Naive B cell (primary cell): Measurements from ENCODE around the gene SH3BGR. TPM values are rescaled to one million over a fixed set of nuclear protein-coding genes. Genes with fewer than 3 reads are reported as not detected.
"Not testable (repeated sequence)": the region's sequence is repeated elsewhere in the genome, so short reads cannot be mapped to it uniquely, and the experiment has no call there.

ENCODE experiments used
- ATAC-seq, 2 donors: fragments of 150-1000 bp; cut with Tn5 transposase; 2 replicates each; pipeline ENCODE4 v1.10.0; 2021; ENCODE audit warnings: low read depth in 2 of 2, mild to moderate bottlenecking in 2 of 2, moderate library complexity in 2 of 2
- DNase-seq: peaks from one replicate; pipeline ENCODE4 v3.0.0; 2022
- H3K27ac Mint-ChIP-seq, 6 donors: one replicate each; pipeline ENCODE4 v1.8.0; 2020 to 2022; ENCODE audit warnings: mild to moderate bottlenecking in 6 of 6, mixed read lengths in 6 of 6, moderate library complexity in 5 of 6, inconsistent platforms in 2 of 6
- H3K27me3 Mint-ChIP-seq, 3 donors: one replicate each; pipeline ENCODE4 v1.8.0; 2021 to 2022; ENCODE audit warnings: mixed read lengths in 3 of 3, mild to moderate bottlenecking in 1 of 3
- H3K36me3 Mint-ChIP-seq, 2 donors: one replicate each; pipeline ENCODE4 v1.8.0; 2020 to 2022; ENCODE audit warnings: mixed read lengths in 2 of 2, inconsistent platforms in 1 of 2, mild to moderate bottlenecking in 1 of 2
- H3K4me1 Mint-ChIP-seq, 3 donors: one replicate each; pipeline ENCODE4 v1.8.0; 2020 to 2022; ENCODE audit warnings: mixed read lengths in 3 of 3, inconsistent platforms in 1 of 3, mild to moderate bottlenecking in 1 of 3, moderate library complexity in 1 of 3
- H3K4me3 Mint-ChIP-seq, 8 donors: one replicate each; pipeline ENCODE4 v1.8.0; 2020 to 2022; ENCODE audit warnings: mild to moderate bottlenecking in 8 of 8, mixed read lengths in 8 of 8, moderate library complexity in 8 of 8, inconsistent platforms in 2 of 8
- H3K9me3 Mint-ChIP-seq, 7 donors: one replicate each; pipeline ENCODE4 v1.8.0; 2020 to 2022; ENCODE audit warnings: mixed read lengths in 7 of 7, mild to moderate bottlenecking in 5 of 7, inconsistent platforms in 2 of 7, moderate library complexity in 1 of 7
- polyA plus RNA-seq, 6 donors: library from polyadenylated mRNA; unstranded; fragments of 300-500 nt; fragmentation: Illumina TruSeq; gene quantifications; one replicate each; pipeline ENCODE4 v1.2.3, GENCODE V29; 2021; ENCODE audit warnings: low read depth in 6 of 6

Gene SH3BGR
- 1 to 10 TPM in 3 of 6 donors, under 1 TPM in 1, not detected in 2; 0.86 to 2.5 (median 1.6) TPM for polyA plus RNA-seq

DNA sequence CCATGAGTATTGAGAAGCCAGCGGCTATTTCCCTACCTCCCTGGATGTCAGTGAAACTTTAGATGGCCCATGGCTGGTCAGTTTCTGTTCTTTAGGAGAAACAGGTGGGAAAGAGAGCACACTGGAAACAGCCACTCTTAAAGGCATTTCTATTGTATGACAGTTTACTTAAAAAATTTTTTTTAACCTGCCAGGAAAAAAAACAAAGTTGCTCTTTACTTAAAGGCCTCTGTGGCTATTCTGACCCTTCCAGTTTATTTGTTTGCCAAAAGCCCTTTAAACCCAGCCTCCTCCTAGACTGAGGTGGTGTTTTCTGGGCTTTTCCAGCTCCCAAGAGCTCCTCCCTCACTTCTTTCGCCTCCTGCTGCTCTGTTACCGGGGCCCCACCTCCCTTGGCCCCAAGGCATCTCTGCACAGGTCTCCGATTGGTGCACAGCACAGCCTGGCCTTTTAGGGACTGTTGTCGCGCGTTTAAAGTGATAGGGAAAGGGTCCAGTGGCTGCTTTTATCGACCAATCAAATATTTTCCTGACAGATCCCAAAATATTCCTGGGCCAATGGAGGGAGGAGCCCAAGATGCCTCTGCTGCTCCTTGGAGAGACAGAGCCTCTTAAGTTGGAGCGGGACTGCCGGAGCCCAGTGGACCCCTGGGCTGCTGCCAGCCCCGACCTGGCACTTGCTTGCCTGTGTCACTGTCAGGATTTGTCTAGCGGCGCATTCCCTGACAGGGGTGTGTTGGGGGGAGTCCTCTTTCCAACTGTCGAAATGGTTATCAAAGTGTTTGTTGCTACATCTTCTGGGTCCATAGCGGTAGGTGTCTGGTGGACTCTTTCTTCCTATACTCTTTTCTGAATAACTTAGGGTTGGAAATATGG lies at the start of gene SH3BGR:
Gene SH3BGR (plus strand): TSS at position 639 of the 875 bp plus-strand sequence. CDS start 127 bp downstream, at position 766.
- Mint-ChIP-seq H3K9me3 (no peaks in the 10 kb centered on the region), H3K36me3 (no peaks in the 10 kb centered on the region), H3K4me3 (no peak within 1 kb of the TSS), H3K27ac (no peak within 1 kb of the TSS), H3K27me3 (peaks cover 0 to 39% (median 37%) of the 10 kb centered on the region in 3 donors), H3K4me1 (no peaks in the 10 kb centered on the region)
- DNase-seq (no peak), ATAC-seq (no peak)

DNA sequence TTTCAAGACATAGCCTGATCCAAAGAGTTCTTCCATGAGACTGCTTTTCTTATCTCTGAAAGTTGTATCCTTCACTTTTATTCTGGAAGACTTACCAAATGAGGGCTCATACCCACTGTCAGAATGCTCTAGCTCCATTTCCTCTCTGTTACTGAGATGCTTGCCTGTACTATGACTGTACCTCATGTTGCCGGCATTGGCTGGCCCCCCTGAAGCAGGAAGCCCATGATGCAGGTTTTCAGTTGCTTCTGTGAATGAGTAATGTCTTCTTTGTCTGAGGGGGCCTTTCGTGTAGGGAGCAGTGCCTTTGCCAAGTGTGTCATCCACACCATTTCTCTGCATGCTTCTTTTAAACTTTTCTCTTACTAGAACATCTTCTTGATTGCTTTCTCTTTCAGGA lies 45.7 kb upstream of the SH3BGR start:
- Mint-ChIP-seq H3K4me1 (no peaks in the 10 kb centered on the region), H3K4me3 (no peak overlapping the region), H3K9me3 (peaks cover 1 to 9% (median 6%) of the 10 kb centered on the region in 7 donors), H3K27ac (no peak overlapping the region), H3K27me3 (no peaks in the 10 kb centered on the region), H3K36me3 (peaks cover 11 to 18% of the 10 kb centered on the region in 2 donors)
- ATAC-seq (no peak), DNase-seq (no peak)

DNA sequence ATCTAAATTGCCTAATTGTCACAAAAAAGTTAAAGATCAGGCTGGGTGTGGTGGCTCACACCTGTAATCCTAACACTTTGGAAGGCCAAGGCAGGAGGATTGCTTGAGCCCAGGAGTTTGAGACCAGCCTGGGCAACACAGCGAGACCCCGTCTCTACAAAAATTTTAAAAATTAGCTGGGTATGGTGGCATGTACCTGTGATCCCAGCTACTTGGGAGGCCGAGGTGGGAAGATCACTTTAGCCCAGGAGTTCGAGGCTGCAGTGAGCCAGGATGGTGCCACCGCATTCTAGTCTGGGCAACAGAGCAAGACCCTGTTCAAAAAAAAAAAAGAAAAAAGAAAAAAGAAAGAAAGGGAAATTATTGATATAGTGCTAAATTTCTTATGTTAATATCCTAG lies 32.6 kb upstream of the SH3BGR start:
- not testable (repeated sequence) for DNase-seq, H3K27me3 Mint-ChIP-seq, H3K4me1 Mint-ChIP-seq, H3K9me3 Mint-ChIP-seq, H3K27ac Mint-ChIP-seq, H3K36me3 Mint-ChIP-seq, ATAC-seq
- peak overlapping the region in 1 of 8 donors; percentile 65 for H3K4me3 Mint-ChIP-seq

GRCh38 chr21:39422527-39423241 lies 29.1 kb upstream of the SH3BGR start:
- peaks cover 0 to 5% (median 0%) of the 10 kb centered on the region in 3 donors for H3K4me1 Mint-ChIP-seq
- no peak overlapping the region for H3K4me3 Mint-ChIP-seq
- H3K27ac Mint-ChIP-seq = no peak overlapping the region
- H3K36me3 Mint-ChIP-seq = no peaks in the 10 kb centered on the region
- no peaks in the 10 kb centered on the region for H3K27me3 Mint-ChIP-seq
- ATAC-seq (no peak), DNase-seq (no peak)
- H3K9me3 Mint-ChIP-seq = no peaks in the 10 kb centered on the region

- Mint-ChIP-seq H3K9me3 (no peaks in the 10 kb centered on the region), H3K4me3 (no peak overlapping the region), H3K27ac (no peak overlapping the region), H3K36me3 (no peaks in the 10 kb centered on the region), H3K27me3 (peaks cover 0 to 13% (median 5%) of the 10 kb centered on the region in 3 donors), H3K4me1 (peaks cover 0 to 5% (median 4%) of the 10 kb centered on the region in 3 donors)
- DNase-seq = no peak
- ATAC-seq = no peak
Observed at GRCh38 chr21:39429445-39429844, 22.3 kb upstream of the SH3BGR start.

DNA sequence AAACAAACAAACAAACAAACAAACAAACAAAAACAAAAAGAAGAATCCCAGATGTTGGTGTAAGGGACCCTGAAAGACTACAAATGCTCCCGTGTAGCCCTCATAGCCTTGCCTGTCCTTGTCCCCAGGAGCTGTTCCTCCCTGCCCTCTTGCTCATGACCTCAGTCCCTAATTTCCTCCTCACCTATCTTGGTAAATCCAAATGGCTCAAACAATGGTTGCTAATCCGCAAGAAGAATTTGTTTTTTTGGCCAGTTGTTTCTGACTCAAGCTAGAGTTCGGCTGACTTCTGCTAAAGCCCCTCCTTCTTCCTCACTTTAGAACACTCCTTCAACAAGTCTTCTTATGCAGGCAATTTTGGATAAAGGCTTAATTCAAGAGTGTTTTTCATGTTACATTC lies 21.8 kb upstream of the SH3BGR start:
- H3K4me1 Mint-ChIP-seq = peaks cover 0 to 5% (median 4%) of the 10 kb centered on the region in 3 donors
- no peaks in the 10 kb centered on the region for H3K36me3 Mint-ChIP-seq
- H3K27me3 Mint-ChIP-seq = peaks cover 0 to 13% (median 5%) of the 10 kb centered on the region in 3 donors
- H3K27ac Mint-ChIP-seq = peak overlapping the region in 1 of 6 donors; percentile 20
- no peaks in the 10 kb centered on the region for H3K9me3 Mint-ChIP-seq
- ATAC-seq = no peak
- DNase-seq = no peak
- H3K4me3 Mint-ChIP-seq = no peak overlapping the region

GRCh38 chr21:39430457-39430856 lies 21.3 kb upstream of the SH3BGR start:
- ATAC-seq = no peak
- DNase-seq = no peak
- Mint-ChIP-seq H3K4me3 (no peak overlapping the region), H3K27me3 (peaks cover 0 to 13% (median 5%) of the 10 kb centered on the region in 3 donors), H3K4me1 (peaks cover 0 to 5% (median 4%) of the 10 kb centered on the region in 3 donors), H3K9me3 (no peaks in the 10 kb centered on the region), H3K27ac (peak overlapping the region in 2 of 6 donors; percentile 20 to 37), H3K36me3 (no peaks in the 10 kb centered on the region)

GRCh38 chr21:39430954-39431353 lies 20.8 kb upstream of the SH3BGR start:
- ATAC-seq = no peak
- DNase-seq = no peak
- Mint-ChIP-seq H3K4me1 (peaks cover 0 to 5% (median 4%) of the 10 kb centered on the region in 3 donors), H3K4me3 (no peak overlapping the region), H3K36me3 (no peaks in the 10 kb centered on the region), H3K9me3 (no peaks in the 10 kb centered on the region), H3K27ac (peak overlapping the region in 1 of 6 donors; percentile 37), H3K27me3 (peaks cover 0 to 13% (median 5%) of the 10 kb centered on the region in 3 donors)

DNA sequence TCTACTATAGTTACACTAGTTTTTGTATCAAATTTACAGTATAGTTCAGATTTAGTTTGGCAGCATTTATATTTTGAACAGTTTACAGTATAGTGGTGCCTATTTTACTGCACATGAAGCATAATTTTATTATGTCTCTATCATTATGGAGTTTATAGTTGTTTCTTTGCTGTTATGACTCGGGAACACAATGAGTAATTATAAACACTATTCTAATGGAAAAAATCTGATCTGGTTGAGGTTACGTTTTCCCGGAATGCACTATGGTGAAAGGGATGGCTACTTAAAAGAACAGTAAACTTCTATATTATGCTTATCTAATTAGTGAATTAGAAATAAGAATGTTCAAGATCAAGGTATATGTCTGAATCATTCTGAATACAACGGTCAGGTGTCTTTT lies 16.8 kb upstream of the SH3BGR start:
- Mint-ChIP-seq H3K4me1 (no peaks in the 10 kb centered on the region), H3K9me3 (peaks cover 0 to 8% (median 0%) of the 10 kb centered on the region in 7 donors), H3K27ac (no peak overlapping the region), H3K27me3 (peaks cover 5 to 26% (median 11%) of the 10 kb centered on the region in 3 donors), H3K36me3 (peaks cover 0 to 7% of the 10 kb centered on the region in 2 donors), H3K4me3 (no peak overlapping the region)
- ATAC-seq (no peak), DNase-seq (no peak)

DNA sequence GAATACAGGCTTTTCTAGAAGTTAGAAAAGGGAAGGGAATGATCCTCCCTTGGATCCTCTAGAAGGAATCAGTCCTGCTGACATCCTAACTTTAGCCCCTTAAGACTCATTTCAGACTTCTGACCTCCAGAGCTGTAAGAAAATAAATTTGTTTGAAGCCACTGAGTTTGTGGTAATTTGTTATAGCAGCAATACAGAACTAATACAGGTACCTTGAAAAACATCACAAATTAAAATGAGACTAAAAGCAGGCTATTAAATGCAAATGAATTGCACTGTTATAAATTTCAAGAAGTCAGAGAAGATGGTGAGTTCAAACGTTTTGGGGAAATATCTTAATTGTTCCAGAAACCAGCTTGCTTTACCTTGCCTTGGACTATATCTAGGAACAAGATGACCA lies 12.5 kb upstream of the SH3BGR start:
- Mint-ChIP-seq H3K9me3 (peaks cover 0 to 8% (median 0%) of the 10 kb centered on the region in 7 donors), H3K27me3 (peaks cover 0 to 35% (median 30%) of the 10 kb centered on the region in 3 donors), H3K27ac (no peak overlapping the region), H3K4me3 (no peak overlapping the region), H3K36me3 (peaks cover 0 to 7% of the 10 kb centered on the region in 2 donors), H3K4me1 (peaks cover 0 to 3% (median under 1%) of the 10 kb centered on the region in 3 donors)
- DNase-seq (no peak), ATAC-seq (no peak)

DNA sequence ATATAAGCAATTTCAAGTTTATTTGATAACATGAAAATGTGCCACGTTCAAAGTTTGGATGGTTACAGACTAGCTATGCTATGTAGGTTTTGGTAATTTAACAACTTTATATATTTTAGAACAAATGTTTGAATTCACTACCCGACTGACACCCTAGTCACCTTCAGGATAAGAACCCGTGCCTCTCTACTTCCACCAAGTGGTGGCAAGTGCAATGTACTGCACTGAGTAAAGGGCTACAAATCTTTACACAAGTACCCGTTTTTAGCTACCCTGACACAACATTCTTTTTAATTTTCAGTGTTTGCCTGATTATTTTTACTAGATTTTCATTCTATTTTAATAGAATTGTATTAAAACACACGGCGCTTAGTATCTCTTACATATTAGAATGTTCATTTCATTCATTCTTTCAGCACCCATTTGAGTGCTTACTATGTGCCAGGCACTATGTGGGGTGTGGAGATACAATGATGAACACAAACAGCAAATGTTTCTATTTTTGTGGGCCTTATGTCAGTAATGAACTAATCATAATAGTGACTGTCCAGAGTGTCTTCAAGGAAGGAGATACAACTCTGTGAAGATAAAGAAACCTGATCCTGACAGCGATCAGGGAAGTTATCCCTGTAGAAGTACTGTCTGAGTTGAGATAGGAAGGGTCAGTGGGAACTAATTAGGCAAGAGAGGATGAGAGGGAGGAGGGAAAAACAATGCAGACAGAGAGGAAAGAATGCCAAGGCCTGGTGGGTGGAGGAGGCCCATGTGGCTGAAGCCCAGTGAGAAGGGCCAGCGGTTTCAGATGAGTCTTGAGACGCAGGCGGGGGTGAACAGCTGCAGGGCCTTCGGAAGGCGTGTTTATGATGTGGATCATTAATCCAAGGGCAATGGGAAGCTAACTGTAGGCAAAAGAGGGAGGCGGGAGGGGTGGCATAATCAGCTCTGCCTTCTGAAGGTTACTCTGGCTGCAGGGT lies 10.0 kb upstream of the SH3BGR start:
- ATAC-seq = peak; percentile 29 to 31

DNA sequence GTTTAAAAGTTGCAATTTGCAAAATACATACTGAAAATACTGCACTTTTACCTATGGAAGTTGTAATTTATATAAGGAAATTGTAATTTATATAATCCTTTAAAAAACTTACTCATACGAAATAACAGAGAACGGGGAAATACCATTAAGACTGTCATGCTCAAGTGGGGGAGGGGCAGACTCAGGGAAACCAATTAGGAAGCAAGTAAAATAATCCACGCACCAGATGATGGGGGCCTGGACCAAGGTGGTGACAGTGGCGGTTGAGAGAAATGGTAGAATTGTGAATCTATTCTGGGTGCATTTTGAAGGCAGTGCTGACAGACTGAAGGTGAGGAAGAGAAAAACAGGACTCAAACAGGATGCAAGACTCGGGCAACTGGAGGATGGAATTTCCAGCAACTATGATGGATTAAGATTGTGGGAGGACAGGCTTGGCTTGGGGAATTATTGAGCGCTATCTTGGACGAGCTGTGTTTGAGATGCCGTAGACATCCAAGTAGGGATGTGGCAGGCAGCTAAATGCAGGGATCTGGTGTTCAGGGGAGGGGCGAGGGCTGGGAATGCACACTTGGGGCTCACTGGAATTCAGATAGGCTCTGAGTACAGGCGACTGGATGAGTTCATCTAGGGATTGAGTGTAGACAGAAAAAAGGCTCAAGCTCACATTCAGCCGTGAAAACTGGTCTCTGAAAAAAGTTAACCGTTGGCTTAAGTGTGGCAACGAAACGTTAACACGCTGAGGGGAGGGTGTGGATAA lies 7.2 kb upstream of the SH3BGR start:
- Mint-ChIP-seq H3K36me3 (no peaks in the 10 kb centered on the region), H3K4me1 (peaks cover 12 to 16% (median 12%) of the 10 kb centered on the region in 3 donors), H3K27ac (peak overlapping the region; percentile 83 to 95 (median 92)), H3K9me3 (no peaks in the 10 kb centered on the region), H3K4me3 (peak overlapping the region; percentile 92 to 98 (median 96)), H3K27me3 (peaks cover 0 to 39% (median 28%) of the 10 kb centered on the region in 3 donors)
- DNase-seq (peak; percentile 7), ATAC-seq (no peak)

More for the DNA sequence above, 10.0 kb upstream of the SH3BGR start:
- peak; percentile 16 for DNase-seq
- Mint-ChIP-seq H3K27me3 (peaks cover 0 to 41% (median 30%) of the 10 kb centered on the region in 3 donors), H3K4me3 (peak overlapping the region in 1 of 8 donors; percentile 55), H3K4me1 (peaks cover 12 to 16% (median 12%) of the 10 kb centered on the region in 3 donors), H3K36me3 (peaks cover 0 to 7% of the 10 kb centered on the region in 2 donors), H3K27ac (no peak overlapping the region), H3K9me3 (peaks cover 0 to 8% (median 0%) of the 10 kb centered on the region in 7 donors)
